GM19468 (cell line): ENCODE results near the gene FABP6.
"Not testable (repeated sequence)": the region's sequence is repeated elsewhere in the genome, so short reads cannot be mapped to it uniquely, and the experiment has no call there.

Experiments
- ATAC-seq: cut with Tn5 transposase; IDR thresholded peaks from one replicate; pipeline ENCODE4 v1.9.1; 2021; ENCODE audit warnings: mild to moderate bottlenecking, moderate library complexity, moderate number of reproducible peaks; ENCODE audit not compliant: unreplicated experiment; ENCODE audit errors: extremely low read depth

FABP6 gene

DNA sequence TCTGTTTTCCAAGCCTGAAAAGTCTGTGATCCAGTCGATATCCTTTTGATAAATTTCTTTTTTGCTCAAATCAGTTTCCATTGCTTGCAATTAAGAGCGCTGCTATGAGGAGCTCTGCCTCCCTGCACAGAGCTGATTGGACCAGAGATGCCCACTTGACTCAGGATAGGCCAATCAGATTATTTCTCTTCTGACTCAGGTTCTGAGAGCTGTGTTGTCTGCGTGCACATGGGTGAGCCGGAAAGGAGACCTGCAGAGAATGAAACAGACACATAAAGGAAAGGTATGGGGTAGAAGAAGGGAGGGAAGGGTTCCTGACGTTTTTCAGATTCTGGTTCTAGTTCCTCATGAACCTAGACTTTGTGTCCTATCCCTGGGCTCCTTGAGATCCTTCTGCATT lies 15.8 kb upstream of the FABP6 start:
- no peak for ATAC-seq

DNA sequence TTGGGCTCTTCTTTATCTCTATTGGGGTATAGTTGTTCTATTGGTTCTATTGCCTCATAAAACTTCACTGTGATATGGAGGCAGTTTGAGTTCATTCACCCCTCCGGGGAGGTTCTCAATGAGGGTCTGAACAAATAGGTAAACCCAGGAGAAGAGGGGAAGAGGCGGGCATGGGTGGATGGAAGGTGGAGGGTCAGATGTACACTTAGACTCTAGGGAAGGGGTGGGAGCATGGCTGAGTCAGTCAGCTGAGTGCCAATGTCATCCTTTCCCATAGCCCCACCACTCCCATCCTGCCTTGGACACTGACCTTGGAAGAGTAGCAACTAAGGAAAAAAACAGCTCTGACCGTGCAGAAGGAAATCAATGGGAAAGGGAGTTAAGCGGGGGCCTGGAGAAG lies 9.9 kb upstream of the FABP6 start:
- no peak for ATAC-seq

GRCh38 chr5:160221082-160221481 lies 8.2 kb upstream of the FABP6 start:
- no peak for ATAC-seq

DNA sequence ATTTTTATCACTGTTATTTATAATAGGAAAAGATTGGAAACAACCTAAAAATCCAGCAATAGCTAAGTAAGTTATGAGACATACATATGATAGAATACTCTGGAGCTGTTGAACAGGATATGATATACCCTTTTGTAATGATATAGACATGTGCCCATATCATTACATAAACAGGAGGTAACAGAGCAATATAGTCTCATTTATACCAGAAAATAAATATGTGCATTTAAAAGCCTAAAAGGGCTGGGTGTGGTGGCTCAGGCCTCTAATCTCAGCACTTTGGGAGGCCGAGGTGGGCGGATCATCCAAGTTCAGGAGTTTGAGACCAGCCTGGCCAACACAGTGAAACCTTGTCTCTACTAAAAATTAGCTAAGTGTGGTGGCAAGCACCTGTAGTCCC lies 2.3 kb upstream of the FABP6 start:
- no peak for ATAC-seq

DNA sequence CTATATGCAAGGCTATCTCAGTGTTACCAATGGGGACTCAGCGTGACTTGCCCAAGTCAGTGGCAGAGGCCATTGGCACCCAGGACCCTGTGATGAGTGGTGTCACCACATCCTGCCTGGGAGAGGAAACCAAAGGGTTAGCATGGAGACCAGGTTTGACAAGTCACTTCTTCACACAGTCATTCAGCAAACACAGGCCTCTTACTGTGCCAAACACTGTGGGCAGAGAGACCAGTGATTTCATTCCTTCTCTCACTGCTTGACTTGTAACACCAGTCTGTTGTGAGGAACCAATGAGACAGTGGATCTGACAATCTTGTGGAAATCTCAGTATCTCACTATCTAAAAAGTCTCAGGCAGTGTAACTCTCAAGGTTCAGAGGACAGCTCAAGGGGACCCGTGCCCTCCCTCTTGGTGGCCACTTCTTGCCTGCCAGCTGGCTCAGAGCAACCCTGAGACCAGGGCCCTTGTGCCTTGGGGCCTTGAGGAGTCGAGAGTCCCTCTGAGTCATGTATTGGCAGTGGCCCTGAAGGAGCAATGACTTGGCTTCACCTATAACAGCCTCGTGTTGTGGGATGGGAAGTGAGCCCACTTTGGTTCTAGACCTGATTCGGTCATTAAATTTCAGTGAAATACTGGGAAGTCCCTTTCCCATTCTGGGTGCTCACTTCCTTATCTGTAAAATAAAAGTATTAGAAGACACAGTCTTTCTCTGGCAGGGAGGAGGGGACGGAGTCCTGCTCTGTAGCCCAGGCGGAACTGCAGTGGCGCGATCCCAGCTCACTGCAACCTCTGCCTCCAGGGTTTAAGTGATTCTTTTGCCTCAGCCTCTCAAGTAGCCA lies 1.6 kb downstream of the FABP6 start:
- ATAC-seq: peak; percentile 43

DNA sequence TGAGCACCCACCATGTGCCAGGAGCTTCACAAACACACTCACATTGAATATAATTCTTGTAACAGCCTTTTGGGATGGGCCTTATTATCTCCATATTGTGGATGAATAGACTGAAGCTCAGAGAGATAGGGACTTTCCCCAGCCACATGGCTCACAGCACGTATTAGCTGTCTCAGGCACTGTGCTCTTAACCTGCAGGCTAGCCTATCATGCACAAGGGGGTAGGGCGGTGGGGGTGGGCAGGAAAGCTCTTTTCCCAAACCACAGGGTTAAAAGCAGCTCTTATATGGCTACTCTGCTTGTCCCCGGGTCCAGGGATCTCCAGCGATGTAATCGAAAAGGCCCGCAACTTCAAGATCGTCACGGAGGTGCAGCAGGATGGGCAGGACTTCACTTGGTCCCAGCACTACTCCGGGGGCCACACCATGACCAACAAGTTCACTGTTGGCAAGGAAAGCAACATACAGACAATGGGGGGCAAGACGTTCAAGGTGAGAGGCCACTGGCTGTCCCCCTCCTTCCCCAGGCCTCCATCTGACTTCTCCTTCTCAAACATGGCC lies 2.6 kb downstream of the FABP6 start:
- ATAC-seq: no peak

DNA sequence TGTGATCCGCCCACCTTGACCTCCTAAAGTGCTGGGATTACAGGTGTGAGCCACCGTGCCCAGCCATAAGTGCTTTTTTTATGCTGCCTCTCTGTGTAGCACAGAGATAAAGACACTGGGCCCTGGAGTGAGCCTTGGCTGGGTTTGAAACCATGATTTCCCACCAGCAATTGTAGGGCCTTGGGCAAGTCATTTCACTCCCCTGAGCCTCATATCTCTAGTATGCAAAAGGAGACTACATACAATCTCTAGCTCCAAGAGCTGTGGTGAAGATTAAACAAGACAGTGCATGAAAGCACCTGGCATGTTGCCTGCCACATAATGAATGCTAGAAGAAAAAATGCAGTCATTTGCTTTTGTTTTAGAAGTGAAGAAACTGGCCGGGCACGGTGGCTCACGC lies 3.9 kb downstream of the FABP6 start:
- no peak for ATAC-seq

- no peak for ATAC-seq
These were observed 6.4 kb downstream of the FABP6 start for GRCh38 chr5:160235731-160236130.

DNA sequence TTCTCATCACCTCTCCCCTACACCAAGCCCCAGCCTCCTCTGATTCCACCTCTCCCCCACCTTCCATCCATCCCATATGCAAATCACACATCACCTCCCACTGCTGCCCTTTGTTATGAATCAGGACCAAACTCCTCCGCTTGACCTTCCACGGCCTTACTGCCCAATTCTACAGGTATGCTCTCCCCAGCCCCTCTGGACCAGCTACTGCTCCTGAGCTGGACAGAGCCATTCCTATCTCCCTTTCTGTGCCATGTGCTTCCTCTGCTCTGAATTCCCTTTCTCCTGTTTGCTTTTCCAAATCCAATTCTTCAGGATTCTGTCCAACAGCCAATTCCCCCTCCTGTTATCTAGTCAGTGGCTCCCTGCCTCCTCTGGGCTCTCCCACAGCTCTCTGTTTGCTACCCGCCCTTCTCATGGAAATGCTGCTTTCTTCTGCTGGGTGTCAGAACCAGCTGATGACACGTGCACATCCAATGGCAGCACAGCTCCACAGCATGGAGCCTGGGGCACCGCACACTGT lies 8.3 kb downstream of the FABP6 start:
- no peak for ATAC-seq

GRCh38 chr5:160240350-160240749 lies 11.0 kb downstream of the FABP6 start:
- ATAC-seq: no peak

DNA sequence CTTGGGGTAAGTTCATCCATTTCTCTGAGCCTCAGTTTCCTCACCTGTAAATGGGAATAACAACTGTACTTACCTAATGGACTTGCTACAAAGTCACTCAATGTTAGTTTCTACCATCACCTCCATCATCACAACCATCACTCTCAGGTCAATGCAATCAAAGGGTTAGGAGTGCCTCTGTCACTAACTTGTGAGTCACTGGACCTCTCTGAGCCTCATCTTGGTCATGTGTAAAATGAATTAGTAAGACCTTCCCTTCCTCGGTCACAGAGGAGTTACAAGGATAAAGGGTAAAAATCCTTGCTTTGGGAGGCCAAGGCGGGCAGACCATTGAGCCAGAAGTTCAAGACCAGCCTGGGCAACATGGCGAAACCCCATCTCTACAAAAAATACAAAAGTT lies 12.8 kb downstream of the FABP6 start:
- no peak for ATAC-seq

DNA sequence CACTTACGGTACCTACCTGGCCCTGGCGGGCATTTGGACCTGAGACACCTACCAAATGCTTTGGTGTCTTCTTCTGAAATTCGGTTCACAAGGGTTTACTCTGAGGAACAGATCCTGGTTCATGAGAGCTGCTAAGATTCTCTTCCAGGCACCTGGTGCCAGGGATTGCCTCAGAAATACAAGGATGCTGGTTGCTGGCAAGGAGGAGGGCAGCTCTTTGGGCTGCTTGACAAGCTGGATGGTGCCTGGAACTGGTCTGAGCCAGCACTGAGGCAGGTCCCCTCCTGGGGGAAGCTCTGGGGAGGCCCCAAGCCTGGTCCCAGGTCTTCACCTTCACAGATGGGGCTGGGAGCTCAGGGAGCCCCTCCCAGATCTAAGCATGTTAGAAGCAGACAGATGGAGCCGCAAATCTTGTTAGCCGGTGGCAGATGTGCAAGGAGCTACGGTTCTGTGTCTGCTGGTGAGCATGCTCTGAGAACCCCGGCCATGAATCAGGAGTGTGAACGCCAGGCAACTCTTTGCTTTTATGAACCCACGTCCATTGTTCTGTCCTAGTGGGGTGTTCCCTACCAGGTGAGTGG lies 16.3 kb downstream of the FABP6 start:
- no peak for ATAC-seq

DNA sequence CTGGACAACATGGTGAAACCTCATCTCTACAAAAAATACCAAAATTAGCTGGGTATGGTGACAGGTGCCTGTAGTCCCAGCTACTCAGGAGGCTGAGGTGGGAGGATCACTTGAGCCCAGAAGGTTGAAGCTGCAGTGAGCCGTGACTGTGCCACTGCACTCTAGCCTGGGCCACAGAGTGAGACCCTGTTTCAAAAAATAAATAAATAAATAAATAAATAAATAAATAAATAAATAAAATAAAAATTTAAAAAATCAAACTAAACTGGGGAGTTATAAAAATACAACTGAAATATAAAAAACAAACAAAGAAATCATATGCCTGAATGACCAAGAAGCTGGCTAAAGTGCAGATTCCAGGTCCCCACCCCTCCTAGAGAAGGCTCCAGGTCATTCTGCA lies 20.3 kb downstream of the FABP6 start:
- not testable (repeated sequence) for ATAC-seq

DNA sequence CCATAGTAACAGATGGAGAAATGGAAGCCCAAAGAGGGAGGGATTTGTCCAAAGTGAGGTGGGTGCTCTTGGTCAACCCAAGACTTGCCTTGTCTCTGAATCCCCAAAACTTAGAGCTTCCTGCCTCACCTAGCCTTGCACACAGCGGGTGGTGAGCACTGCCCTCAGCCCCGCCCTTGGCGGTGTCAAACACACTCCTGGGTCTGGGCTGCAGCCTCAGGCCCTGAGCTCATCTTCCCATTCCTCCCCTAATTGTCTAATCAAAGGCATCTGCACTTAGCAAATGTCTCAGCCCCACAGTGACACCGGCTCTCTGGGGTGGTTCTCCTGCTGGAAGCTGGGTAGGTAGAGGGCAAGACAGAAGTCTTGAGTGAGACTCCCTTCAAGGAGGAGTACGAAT lies 20.9 kb downstream of the FABP6 start:
- ATAC-seq: no peak

DNA sequence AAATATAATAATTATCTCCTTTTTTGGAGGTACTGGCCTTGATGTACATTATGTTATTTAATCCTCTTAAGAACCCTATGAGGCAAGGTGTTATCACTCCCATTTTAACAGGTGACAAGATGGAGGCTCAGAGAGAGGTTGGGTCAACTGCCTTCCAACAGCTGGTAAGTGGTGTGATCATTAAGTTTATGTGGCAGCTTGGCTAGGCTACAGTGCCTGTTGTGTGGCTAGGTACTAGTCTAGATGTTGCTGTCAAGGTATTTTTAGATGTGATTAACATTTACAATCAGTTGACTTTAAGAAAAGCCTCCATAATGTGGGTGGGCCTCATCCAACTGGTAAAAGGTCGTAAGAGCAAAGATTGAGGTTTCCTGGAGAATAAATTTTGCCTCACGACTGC lies 21.5 kb downstream of the FABP6 start:
- no peak for ATAC-seq

DNA sequence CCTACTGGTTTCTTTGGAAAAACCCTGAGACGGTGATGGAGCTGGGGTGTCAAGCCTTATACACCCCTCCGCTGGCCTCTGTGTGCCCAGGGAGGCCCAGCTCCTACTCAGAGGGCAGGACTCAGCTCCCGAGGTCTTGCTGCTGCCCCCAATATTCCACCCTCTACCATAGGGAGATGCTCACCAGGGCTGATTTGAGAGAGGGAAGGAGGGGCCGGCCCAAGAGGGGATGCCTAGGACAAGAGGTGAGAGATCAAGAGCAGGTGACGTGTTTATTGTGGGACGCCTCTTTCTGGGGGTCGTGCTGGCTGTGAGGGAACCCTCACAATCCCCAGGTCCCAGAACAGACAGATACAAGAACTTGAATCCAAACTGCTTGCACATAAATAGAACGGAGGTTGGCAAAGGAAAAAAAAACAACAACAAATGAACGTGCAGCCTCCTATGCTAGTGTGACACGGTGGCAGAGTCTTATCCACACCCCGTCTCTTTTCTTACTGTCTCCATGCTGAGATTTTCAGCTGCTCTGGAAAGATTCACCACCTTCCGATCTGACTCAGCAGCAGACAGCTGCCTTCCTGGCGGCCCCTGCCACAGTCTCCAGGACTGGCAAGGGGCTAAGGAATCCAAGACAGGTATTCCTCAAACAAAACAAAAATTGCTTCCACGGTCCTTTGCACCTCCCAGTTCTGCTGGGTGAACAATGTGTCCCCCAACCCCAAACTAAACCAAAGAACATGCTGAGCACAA lies 22.3 kb downstream of the FABP6 start:
- no peak for ATAC-seq

- no peak for ATAC-seq
These were observed 23.6 kb downstream of the FABP6 start for GRCh38 chr5:160252916-160253315.

GRCh38 chr5:160253441-160253840 lies 24.1 kb downstream of the FABP6 start:
- ATAC-seq: no peak

DNA sequence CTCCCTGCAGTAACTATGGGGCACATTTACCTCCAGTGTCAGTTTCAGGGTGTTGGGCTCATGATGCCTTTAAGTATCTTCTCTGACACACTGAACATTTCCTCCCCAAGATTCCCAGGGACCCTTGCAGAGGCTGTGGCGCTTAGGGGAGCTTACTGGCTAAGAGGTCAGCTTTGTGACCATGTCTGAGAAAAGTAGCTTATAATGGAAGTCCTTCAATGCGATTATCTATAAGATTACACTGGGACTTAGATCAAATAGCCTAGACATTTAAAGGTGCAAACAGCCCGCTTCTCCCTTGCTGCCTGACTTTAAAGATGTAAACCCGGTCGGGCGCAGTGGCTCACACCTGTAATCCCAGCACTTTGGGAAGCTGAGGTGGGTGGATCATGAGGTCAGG lies 25.4 kb downstream of the FABP6 start:
- ATAC-seq: no peak

GRCh38 chr5:160259341-160259740 lies 30.0 kb downstream of the FABP6 start:
- no peak for ATAC-seq
